ENCODE measurements around the gene CRTAP. TPM values are rescaled to one million over a fixed set of nuclear protein-coding genes. Genes with fewer than 3 reads are reported as not detected.

Gene CRTAP
- total and polyA plus RNA-seq, 2 of the 13 experiments (the other 11 are each of a cell fraction or from before 2014, with no cell fraction given), result 54.2 to 119 TPM

DNA sequence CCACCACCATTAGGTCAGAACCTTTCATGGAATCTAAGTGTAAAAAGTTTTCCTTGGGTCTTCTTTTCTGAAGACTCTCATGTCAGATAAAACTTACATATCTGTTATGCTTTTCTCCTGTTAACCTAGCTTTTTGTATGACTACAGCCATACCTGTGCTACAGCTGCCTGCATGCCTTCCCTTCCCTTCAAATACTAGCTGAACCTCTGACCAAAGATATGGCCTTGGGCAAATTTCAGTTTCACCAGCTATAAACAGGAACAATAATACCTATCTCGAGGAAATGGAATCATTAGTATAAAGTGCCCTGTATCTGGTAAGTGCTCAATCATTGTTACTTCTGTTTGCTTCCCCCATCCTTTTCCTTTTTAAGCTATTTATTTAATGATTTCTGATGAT lies 41.9 kb upstream of the CRTAP start:
- no peak overlapping the region for H3K9ac ChIP-seq (ENCODE audit: insufficient read depth, low read depth, low read length)
- in situ Hi-C loops (cut with HindIII; ENCODE audit: extremely low pct_ligation_motif_present, low pct_unique_long_range_greater_than_20kb), result no loop called here
- BruUV-seq (replicated peaks), result no TSS peak
- intact Hi-C loops (cut with micrococcal nuclease; ENCODE audit: unreplicated experiment), result no loop called here
- H3K4me2 ChIP-seq (ENCODE audit: low read depth, low read length), result no peak overlapping the region
- ATAC-seq (no peak), DNase-seq (ENCODE audit: low spot score) (no peak), FAIRE-seq (no peak)
- no peaks in the 10 kb centered on the region for H3K79me2 ChIP-seq (ENCODE audit: insufficient read depth, low read length)
- no peaks in the 10 kb centered on the region for H4K20me1 ChIP-seq (ENCODE audit: insufficient read depth, low read length)
- no peak overlapping the region for H3K27ac ChIP-seq (ENCODE audit: extremely low read length, insufficient read depth, low read length)
- no peaks in the 10 kb centered on the region for H3K9me3 ChIP-seq (ENCODE audit: low read length)
- H3K36me3 ChIP-seq (replicated peaks in 1 of 2; ENCODE audit: control insufficient read depth in 1 of 2, insufficient read depth in 2 of 2, low read length in 2 of 2), result peaks cover 0 to 9% of the 10 kb centered on the region in 2 experiments; a peak in 3 of 5 replicates
- TF ChIP-seq SMAD9 (CRISPR knock-in tag; IDR thresholded peaks at IDR 0.05) (no peak), SRSF4 (IDR thresholded peaks at IDR 0.05; ENCODE audit: low read depth, low read length, poor library complexity, severe bottlenecking) (no peak), CBFB (CRISPR knock-in tag; IDR thresholded peaks at IDR 0.05) (no peak), ZNF567 (CRISPR knock-in tag; IDR thresholded peaks at IDR 0.05; ENCODE audit: borderline replicate concordance) (no peak), PAF1 (CRISPR knock-in tag; IDR thresholded peaks at IDR 0.05) (no peak), ZNF546 (CRISPR knock-in tag; conservative IDR thresholded peaks at IDR 0.05) (no peak), HIVEP1 (CRISPR knock-in tag; IDR thresholded peaks at IDR 0.05) (no peak), ZNF687 (CRISPR knock-in tag; IDR thresholded peaks at IDR 0.05) (no peak), ZFP36 (IDR thresholded peaks at IDR 0.05; ENCODE audit: borderline replicate concordance, low read depth, low read length, partially characterized antibody) (no peak), PITX1 (CRISPR knock-in tag; IDR thresholded peaks at IDR 0.05) (no peak)
- TF ChIP-seq, protein P1, sequence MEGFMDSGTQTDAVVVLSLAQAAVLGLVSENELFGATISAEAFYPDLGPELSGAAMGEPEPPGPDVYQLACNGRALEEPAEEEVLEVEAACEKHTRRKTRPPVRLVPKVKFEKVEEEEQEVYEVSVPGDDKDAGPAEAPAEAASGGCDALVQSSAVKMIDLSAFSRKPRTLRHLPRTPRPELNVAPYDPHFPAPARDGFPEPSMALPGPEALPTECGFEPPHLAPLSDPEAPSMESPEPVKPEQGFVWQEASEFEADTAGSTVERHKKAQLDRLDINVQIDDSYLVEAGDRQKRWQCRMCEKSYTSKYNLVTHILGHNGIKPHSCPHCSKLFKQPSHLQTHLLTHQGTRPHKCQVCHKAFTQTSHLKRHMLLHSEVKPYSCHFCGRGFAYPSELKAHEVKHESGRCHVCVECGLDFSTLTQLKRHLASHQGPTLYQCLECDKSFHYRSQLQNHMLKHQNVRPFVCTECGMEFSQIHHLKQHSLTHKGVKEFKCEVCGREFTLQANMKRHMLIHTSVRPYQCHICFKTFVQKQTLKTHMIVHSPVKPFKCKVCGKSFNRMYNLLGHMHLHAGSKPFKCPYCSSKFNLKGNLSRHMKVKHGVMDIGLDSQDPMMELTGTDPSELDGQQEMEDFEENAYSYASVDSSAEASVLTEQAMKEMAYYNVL (CRISPR knock-in tag; IDR thresholded peaks at IDR 0.05; ENCODE audit: borderline replicate concordance), result no peak
- 96% methylated on average over 1 of the region's 1 CpG for WGBS (ENCODE audit: low lambda C conversion rate)
- H2AFZ ChIP-seq (ENCODE audit: low read length), result no peak overlapping the region
- ChIA-PET POLR2A (interaction anchor here (1.5 kb wide), 1 partner anchor 14 kb away, joined by 8 read pairs; no protein-coding TSS in a partner anchor), CTCF (ENCODE audit: low intra/inter-chr PET ratio, low total read pairs) (no interaction called here)
- H3K4me3 ChIP-seq (replicated peaks in 1 of 3; ENCODE audit: insufficient read depth in 1 of 3, low read depth in 2 of 3, low read length in 3 of 3), result no peak overlapping the region
- H3K27me3 ChIP-seq (ENCODE audit: control insufficient read depth in 1 of 2, insufficient read depth in 2 of 2, low read length in 2 of 2), result no peaks in the 10 kb centered on the region
- peaks cover 25% of the 10 kb centered on the region for H3K4me1 ChIP-seq (ENCODE audit: insufficient read depth, low read length)

All from HepG2 (cell line).